ENCODE measurements around the gene NDUFA11. TPM values are rescaled to one million over a fixed set of nuclear protein-coding genes. Genes with fewer than 3 reads are reported as not detected.

NDUFA11 gene
- total RNA-seq, 4 donors from 2014 or later = 80.9 to 245 (median 174) TPM

GRCh38 chr19:5896365-5897076, 7.1 kb downstream of the NDUFA11 start:
- WGBS = 89% methylated on average over 22 of the region's 29 CpGs
- Histone ChIP-seq H3K4me1 (peaks cover 38% of the 10 kb centered on the region), H3K27me3 (peaks cover 9% of the 10 kb centered on the region), H3K9me3 (no peaks in the 10 kb centered on the region), H3K4me3 (no peak overlapping the region), H3K27ac (no peak overlapping the region), H3K36me3 (peaks cover 37% of the 10 kb centered on the region)
- peak in 1 of 2 donors; percentile 47 for DNase-seq (ENCODE audit: low spot score in 2 of 2)
- TF ChIP-seq EP300 (IDR thresholded peaks at IDR 0.05) (no peak), POLR2AphosphoS5 (IDR thresholded peaks at IDR 0.05) (no peak), POLR2A (IDR thresholded peaks at IDR 0.05) (no peak)
- TF ChIP-seq, protein P1, sequence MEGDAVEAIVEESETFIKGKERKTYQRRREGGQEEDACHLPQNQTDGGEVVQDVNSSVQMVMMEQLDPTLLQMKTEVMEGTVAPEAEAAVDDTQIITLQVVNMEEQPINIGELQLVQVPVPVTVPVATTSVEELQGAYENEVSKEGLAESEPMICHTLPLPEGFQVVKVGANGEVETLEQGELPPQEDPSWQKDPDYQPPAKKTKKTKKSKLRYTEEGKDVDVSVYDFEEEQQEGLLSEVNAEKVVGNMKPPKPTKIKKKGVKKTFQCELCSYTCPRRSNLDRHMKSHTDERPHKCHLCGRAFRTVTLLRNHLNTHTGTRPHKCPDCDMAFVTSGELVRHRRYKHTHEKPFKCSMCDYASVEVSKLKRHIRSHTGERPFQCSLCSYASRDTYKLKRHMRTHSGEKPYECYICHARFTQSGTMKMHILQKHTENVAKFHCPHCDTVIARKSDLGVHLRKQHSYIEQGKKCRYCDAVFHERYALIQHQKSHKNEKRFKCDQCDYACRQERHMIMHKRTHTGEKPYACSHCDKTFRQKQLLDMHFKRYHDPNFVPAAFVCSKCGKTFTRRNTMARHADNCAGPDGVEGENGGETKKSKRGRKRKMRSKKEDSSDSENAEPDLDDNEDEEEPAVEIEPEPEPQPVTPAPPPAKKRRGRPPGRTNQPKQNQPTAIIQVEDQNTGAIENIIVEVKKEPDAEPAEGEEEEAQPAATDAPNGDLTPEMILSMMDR (IDR thresholded peaks at IDR 0.05) = no peak

GRCh38 chr19:5895890-5896289, 7.7 kb downstream of the NDUFA11 start:
- no peak for DNase-seq (ENCODE audit: low spot score in 2 of 2)
- peaks cover 33% of the 10 kb centered on the region for H3K36me3 ChIP-seq
- TF ChIP-seq, protein P1 (IDR thresholded peaks at IDR 0.05) = no peak
- no peak for TF ChIP-seq POLR2A (IDR thresholded peaks at IDR 0.05)
- no peak for TF ChIP-seq EP300 (IDR thresholded peaks at IDR 0.05)
- no peak for TF ChIP-seq POLR2AphosphoS5 (IDR thresholded peaks at IDR 0.05)
- no peak overlapping the region for H3K27ac ChIP-seq
- H3K4me1 ChIP-seq = peaks cover 32% of the 10 kb centered on the region
- peaks cover 9% of the 10 kb centered on the region for H3K27me3 ChIP-seq
- WGBS = 84% methylated on average over 7 of the region's 8 CpGs
- no peaks in the 10 kb centered on the region for H3K9me3 ChIP-seq
- H3K4me3 ChIP-seq = no peak overlapping the region

- TF ChIP-seq, protein P1 (IDR thresholded peaks at IDR 0.05) = no peak
- TF ChIP-seq POLR2A (IDR thresholded peaks at IDR 0.05) = no peak
- no peak for TF ChIP-seq EP300 (IDR thresholded peaks at IDR 0.05)
- no peak for TF ChIP-seq POLR2AphosphoS5 (IDR thresholded peaks at IDR 0.05)
- peaks cover 30% of the 10 kb centered on the region for H3K4me1 ChIP-seq
- H3K4me3 ChIP-seq = no peak overlapping the region
- no peak for DNase-seq (ENCODE audit: low spot score in 2 of 2)
- H3K36me3 ChIP-seq = peaks cover 31% of the 10 kb centered on the region
- no peaks in the 10 kb centered on the region for H3K9me3 ChIP-seq
- peaks cover 9% of the 10 kb centered on the region for H3K27me3 ChIP-seq
- WGBS = 72% methylated on average over 4 of the region's 15 CpGs
- no peak overlapping the region for H3K27ac ChIP-seq
Observed at GRCh38 chr19:5895409-5895808, 8.2 kb downstream of the NDUFA11 start.

DNA sequence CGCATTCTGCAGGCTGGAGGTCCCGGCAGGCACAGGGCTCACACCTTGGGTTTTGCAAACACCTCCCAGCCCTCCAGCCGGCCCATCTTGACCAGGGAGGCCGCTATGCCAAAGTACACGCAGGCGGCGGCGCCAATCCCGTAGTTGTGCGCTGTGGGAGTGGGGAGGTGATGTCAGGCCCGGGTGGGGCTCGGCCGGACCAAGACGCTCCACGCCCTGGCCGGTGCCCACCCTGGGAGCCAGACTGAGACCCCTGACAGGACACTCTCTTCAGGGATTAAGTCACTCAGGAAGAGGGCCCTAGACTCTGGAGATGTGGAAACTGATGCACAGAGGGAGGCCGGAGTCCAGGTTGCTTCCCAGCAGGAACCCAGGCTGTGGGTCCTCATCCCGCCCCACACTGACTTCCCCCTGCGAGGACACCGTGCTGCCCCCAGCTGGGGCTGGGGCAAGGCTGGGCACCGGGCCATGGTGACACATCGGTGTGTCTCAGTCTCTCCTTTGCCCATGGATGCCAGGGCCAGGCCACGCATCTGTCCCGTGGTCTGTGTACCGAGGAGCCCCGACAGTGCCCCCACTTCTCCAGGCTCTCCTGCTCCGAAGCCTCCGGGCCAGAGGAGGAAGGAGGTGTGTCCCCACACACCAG, 8.8 kb downstream of the NDUFA11 start:
- H3K27me3 ChIP-seq = peaks cover 9% of the 10 kb centered on the region
- 73% methylated on average over 8 of the region's 28 CpGs for WGBS
- H3K9me3 ChIP-seq = no peaks in the 10 kb centered on the region
- TF ChIP-seq EP300 (IDR thresholded peaks at IDR 0.05) (no peak), POLR2AphosphoS5 (IDR thresholded peaks at IDR 0.05) (no peak), POLR2A (IDR thresholded peaks at IDR 0.05) (no peak)
- TF ChIP-seq, protein P1 (IDR thresholded peaks at IDR 0.05) = no peak
- DNase-seq (ENCODE audit: low spot score in 2 of 2) = no peak
- H3K4me1 ChIP-seq = peaks cover 32% of the 10 kb centered on the region
- no peak overlapping the region for H3K4me3 ChIP-seq
- H3K36me3 ChIP-seq = peaks cover 29% of the 10 kb centered on the region
- no peak overlapping the region for H3K27ac ChIP-seq

All from suprapubic skin (tissue), 4 donors.